CD8-positive, alpha-beta memory T cell (primary cell): Measurements from ENCODE around the gene TRIP11. TPM values are rescaled to one million over a fixed set of nuclear protein-coding genes. Genes with fewer than 3 reads are reported as not detected.

Source experiments
- CTCF ChIA-PET: fragments of 350-600 bp; sonication (Branson Sonifier 250); formaldehyde crosslinking; loops from one replicate; lab custom pipeline; 2021; ENCODE audit warnings: antibody characterized with exemption; lab: Charles Lee
- POLR2A ChIA-PET: fragments of 350-600 bp; sonication (Branson Sonifier 250); formaldehyde crosslinking; loops from one replicate; lab custom pipeline; 2021; ENCODE audit warnings: antibody characterized with exemption; lab: Charles Lee
- DNase-seq, 5 donors: peaks; one replicate each; pipeline versions ENCODE4 v3.0.0 to v3.0.0-alpha.2; 2020 to 2022; ENCODE audit warnings: mixed read lengths in 1 of 5
- H3K27ac ChIP-seq: one replicate; pipeline ENCODE4 v1.7.0; 2013; ENCODE audit warnings: low read depth, mild to moderate bottlenecking, low read length, moderate library complexity
- H3K27me3 ChIP-seq: 2 replicates; pipeline ENCODE4 v1.7.0; 2013; ENCODE audit warnings: low read length, mild to moderate bottlenecking; ENCODE audit not compliant: insufficient read depth, poor library complexity, severe bottlenecking
- H3K36me3 ChIP-seq: 2 replicates; pipeline ENCODE4 v1.7.0; 2013; ENCODE audit warnings: mild to moderate bottlenecking, low read length, moderate library complexity; ENCODE audit not compliant: insufficient read depth
- H3K4me1 ChIP-seq: 2 replicates; pipeline ENCODE4 v1.7.0; 2013; ENCODE audit warnings: mild to moderate bottlenecking, low read length, moderate library complexity; ENCODE audit not compliant: insufficient read depth
- H3K4me3 ChIP-seq: 2 replicates; pipeline ENCODE4 v1.7.0; 2013; ENCODE audit warnings: mild to moderate bottlenecking, low read length
- H3K9me3 ChIP-seq: 2 replicates; pipeline ENCODE4 v1.7.0; 2013; ENCODE audit warnings: mild to moderate bottlenecking, low read length
- H3K27ac Mint-ChIP-seq, 8 donors: one replicate each; pipeline ENCODE4 v1.8.0; 2020 to 2021; ENCODE audit warnings: mixed read lengths in 8 of 8, mild to moderate bottlenecking in 6 of 8, inconsistent platforms in 3 of 8, moderate library complexity in 3 of 8
- H3K27me3 Mint-ChIP-seq, 2 donors: one replicate each; pipeline ENCODE4 v1.8.0; 2020 to 2021; ENCODE audit warnings: mixed read lengths in 2 of 2, mild to moderate bottlenecking in 1 of 2, moderate library complexity in 1 of 2
- H3K36me3 Mint-ChIP-seq, 3 donors: one replicate each; pipeline ENCODE4 v1.8.0; 2020 to 2021; ENCODE audit warnings: mixed read lengths in 3 of 3, inconsistent platforms in 1 of 3, mild to moderate bottlenecking in 1 of 3
- H3K4me1 Mint-ChIP-seq, 3 donors: one replicate each; pipeline ENCODE4 v1.8.0; 2020 to 2021; ENCODE audit warnings: mixed read lengths in 3 of 3, inconsistent platforms in 1 of 3, mild to moderate bottlenecking in 1 of 3
- H3K4me3 Mint-ChIP-seq, 7 donors: one replicate each; pipeline ENCODE4 v1.8.0; 2020 to 2021; ENCODE audit warnings: mixed read lengths in 7 of 7, mild to moderate bottlenecking in 6 of 7, moderate library complexity in 4 of 7, inconsistent platforms in 2 of 7
- H3K9me3 Mint-ChIP-seq, 5 donors: one replicate each; pipeline ENCODE4 v1.8.0; 2020 to 2022; ENCODE audit warnings: mixed read lengths in 5 of 5, mild to moderate bottlenecking in 3 of 5, moderate library complexity in 2 of 5, inconsistent platforms in 1 of 5
- polyA plus RNA-seq: library from polyadenylated mRNA; unstranded; fragments of 300-500 nt; fragmentation: Illumina TruSeq; gene quantifications from one replicate; pipeline ENCODE4 v1.2.3, GENCODE V29; 2021
- total RNA-seq, 2 experiments: library from RNA; stranded (reverse); gene quantifications; one replicate each; pipeline ENCODE4 v1.2.3, GENCODE V29; 2021

TRIP11 gene
- total and polyA plus RNA-seq, 3 experiments from 2014 or later: 45.7 to 75.2 (median 50.8) TPM

DNA sequence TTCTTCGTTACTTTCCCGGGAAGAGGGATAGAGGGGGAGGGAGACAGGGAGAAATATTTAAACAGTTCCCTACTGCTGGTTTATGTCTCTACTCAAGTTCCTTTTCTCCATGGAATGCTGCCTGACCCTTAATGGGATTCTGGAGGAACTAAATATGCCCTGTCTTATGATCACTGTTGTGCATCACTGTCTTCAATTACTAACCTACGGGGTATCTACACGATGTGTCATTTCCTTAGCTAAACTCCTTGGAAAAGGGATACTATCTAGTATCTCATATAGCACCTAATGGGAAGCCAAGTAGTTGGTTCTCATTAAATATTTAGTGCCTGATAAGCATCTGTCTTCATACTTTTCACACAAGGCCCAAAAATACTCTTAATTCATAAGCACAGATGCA, 54.9 kb downstream of the TRIP11 start:
- ChIA-PET CTCF (interaction anchor here (2.0 kb wide), 1 partner anchor 12 kb away, joined by 5 read pairs; no protein-coding TSS in a partner anchor), POLR2A (no interaction called here)
- H3K36me3 ChIP-seq: peaks cover 31% of the 10 kb centered on the region
- Mint-ChIP-seq H3K4me3 (no peak overlapping the region), H3K36me3 (peaks cover 15 to 82% (median 56%) of the 10 kb centered on the region in 3 donors), H3K27me3 (no peaks in the 10 kb centered on the region), H3K9me3 (no peaks in the 10 kb centered on the region), H3K4me1 (peaks cover 12 to 19% (median 16%) of the 10 kb centered on the region in 3 donors), H3K27ac (peak overlapping the region in 2 of 8 donors; percentile 2 to 15)
- H3K27ac ChIP-seq: no peak overlapping the region
- H3K4me1 ChIP-seq: no peaks in the 10 kb centered on the region
- DNase-seq: no peak
- H3K4me3 ChIP-seq: no peak overlapping the region
- H3K9me3 ChIP-seq: no peaks in the 10 kb centered on the region
- no peaks in the 10 kb centered on the region for H3K27me3 ChIP-seq

DNA sequence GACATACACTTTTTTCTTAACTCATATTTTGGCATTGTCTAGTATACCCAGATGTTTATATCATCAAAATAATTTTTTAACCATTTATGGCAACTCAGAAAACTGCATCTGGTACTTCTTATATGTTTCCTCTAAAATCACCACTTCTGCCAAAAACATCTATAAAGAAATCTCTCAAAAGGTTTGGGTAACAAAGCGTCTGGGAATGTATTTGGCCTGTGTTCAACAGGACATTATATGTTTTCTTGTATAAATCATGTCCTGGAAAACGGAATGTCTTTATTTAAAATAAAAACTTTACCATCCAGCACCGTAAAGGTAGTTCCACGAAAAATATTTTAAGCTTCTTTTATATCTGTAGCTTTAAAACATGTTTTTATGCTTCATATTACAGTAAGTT, 56.3 kb downstream of the TRIP11 start:
- peaks cover 15 to 70% (median 47%) of the 10 kb centered on the region in 3 donors for H3K36me3 Mint-ChIP-seq
- Histone ChIP-seq H3K27ac (no peak overlapping the region), H3K36me3 (peaks cover 28% of the 10 kb centered on the region), H3K4me1 (no peaks in the 10 kb centered on the region), H3K4me3 (no peak overlapping the region), H3K9me3 (no peaks in the 10 kb centered on the region), H3K27me3 (no peaks in the 10 kb centered on the region)
- POLR2A ChIA-PET: no interaction called here
- H3K9me3 Mint-ChIP-seq: no peaks in the 10 kb centered on the region
- H3K27ac Mint-ChIP-seq: peak overlapping the region in 1 of 8 donors; percentile 5
- H3K4me1 Mint-ChIP-seq: peaks cover 6 to 18% (median 16%) of the 10 kb centered on the region in 3 donors
- DNase-seq: no peak
- H3K4me3 Mint-ChIP-seq: no peak overlapping the region
- CTCF ChIA-PET: no interaction called here
- H3K27me3 Mint-ChIP-seq: no peaks in the 10 kb centered on the region

DNA sequence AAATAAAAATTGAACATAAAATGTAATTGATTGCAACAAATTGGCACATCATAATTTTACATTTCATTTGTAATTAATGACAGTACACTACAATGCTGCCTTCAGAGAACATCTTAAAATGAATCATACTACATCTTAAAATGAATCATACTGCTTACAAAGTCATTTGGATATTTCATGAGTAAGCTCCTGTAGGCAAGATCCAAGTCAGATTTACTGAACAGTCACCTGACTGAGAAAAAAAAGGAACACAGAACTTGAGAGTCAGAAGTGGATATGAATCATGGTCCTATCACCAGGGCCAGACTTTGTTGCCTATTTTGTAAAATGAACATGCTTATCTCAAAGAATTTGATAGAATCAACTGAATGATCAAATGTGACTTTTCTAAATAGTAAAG, 59.7 kb downstream of the TRIP11 start:
- CTCF ChIA-PET: no interaction called here
- POLR2A ChIA-PET: no interaction called here
- no peaks in the 10 kb centered on the region for H3K9me3 Mint-ChIP-seq
- Histone ChIP-seq H3K27ac (no peak overlapping the region), H3K4me1 (no peaks in the 10 kb centered on the region), H3K27me3 (no peaks in the 10 kb centered on the region), H3K4me3 (no peak overlapping the region), H3K36me3 (peaks cover 6% of the 10 kb centered on the region), H3K9me3 (no peaks in the 10 kb centered on the region)
- DNase-seq: no peak
- H3K36me3 Mint-ChIP-seq: peaks cover 5 to 63% (median 27%) of the 10 kb centered on the region in 3 donors
- peak overlapping the region in 1 of 8 donors; percentile 17 for H3K27ac Mint-ChIP-seq
- no peaks in the 10 kb centered on the region for H3K27me3 Mint-ChIP-seq
- H3K4me1 Mint-ChIP-seq: peaks cover 6 to 14% (median 7%) of the 10 kb centered on the region in 3 donors
- no peak overlapping the region for H3K4me3 Mint-ChIP-seq

DNA sequence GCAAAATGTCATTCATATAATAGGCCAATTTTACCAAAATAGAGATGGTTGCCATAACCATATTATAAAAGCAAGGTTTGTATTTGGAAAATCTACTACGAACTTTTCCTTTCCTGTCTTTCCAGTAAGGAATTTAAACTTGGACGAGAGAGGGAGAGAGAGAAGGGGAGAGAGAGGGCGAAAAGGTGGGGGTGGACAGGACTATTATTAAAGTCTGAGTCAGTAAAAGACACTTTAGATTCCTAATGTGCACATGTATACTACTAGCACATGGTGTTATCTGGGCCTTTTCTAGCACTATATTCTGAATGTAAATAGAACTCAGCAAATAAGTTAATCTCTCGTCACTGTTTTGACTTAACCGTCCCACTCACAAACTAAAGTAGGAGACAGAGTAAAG, 62.0 kb downstream of the TRIP11 start:
- H3K36me3 ChIP-seq: peaks cover 6% of the 10 kb centered on the region
- CTCF ChIA-PET: no interaction called here
- no peak overlapping the region for H3K4me3 Mint-ChIP-seq
- H3K27me3 ChIP-seq: no peaks in the 10 kb centered on the region
- H3K27ac ChIP-seq: no peak overlapping the region
- H3K4me3 ChIP-seq: no peak overlapping the region
- DNase-seq: no peak
- H3K27ac Mint-ChIP-seq: peak overlapping the region in 1 of 8 donors; percentile 42
- no peaks in the 10 kb centered on the region for H3K9me3 ChIP-seq
- H3K4me1 Mint-ChIP-seq: peaks cover 2 to 11% (median 4%) of the 10 kb centered on the region in 3 donors
- H3K27me3 Mint-ChIP-seq: no peaks in the 10 kb centered on the region
- peaks cover 0 to 60% (median 20%) of the 10 kb centered on the region in 3 donors for H3K36me3 Mint-ChIP-seq
- POLR2A ChIA-PET: no interaction called here
- H3K4me1 ChIP-seq: no peaks in the 10 kb centered on the region
- no peaks in the 10 kb centered on the region for H3K9me3 Mint-ChIP-seq

DNA sequence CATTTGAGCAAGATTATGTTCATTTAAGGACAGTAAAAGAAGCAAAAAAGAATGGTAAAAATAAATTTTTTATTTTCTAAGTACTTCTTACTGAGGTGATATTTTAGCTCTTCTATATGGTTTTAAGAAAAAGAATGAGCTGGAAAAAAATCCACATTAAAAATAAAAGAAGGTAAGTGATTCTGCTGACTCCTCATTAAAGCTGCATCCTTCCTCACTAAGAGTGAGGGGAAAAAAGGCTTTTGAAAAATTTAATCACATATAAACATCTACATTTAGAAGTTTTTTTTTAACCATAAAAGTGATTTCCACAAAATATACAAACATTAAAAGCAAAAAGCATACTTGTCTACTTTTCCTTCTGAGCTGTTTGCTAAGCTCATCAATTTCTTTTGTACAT, 64.1 kb downstream of the TRIP11 start:
- H3K27me3 Mint-ChIP-seq: no peaks in the 10 kb centered on the region
- H3K4me3 Mint-ChIP-seq: no peak overlapping the region
- POLR2A ChIA-PET: no interaction called here
- Histone ChIP-seq H3K27ac (no peak overlapping the region), H3K4me3 (no peak overlapping the region), H3K27me3 (no peaks in the 10 kb centered on the region), H3K4me1 (no peaks in the 10 kb centered on the region), H3K36me3 (peaks cover 13% of the 10 kb centered on the region), H3K9me3 (no peaks in the 10 kb centered on the region)
- DNase-seq: no peak
- peaks cover 0 to 7% (median 2%) of the 10 kb centered on the region in 3 donors for H3K4me1 Mint-ChIP-seq
- CTCF ChIA-PET: no interaction called here
- H3K27ac Mint-ChIP-seq: no peak overlapping the region
- H3K36me3 Mint-ChIP-seq: peaks cover 0 to 65% (median 18%) of the 10 kb centered on the region in 3 donors
- H3K9me3 Mint-ChIP-seq: no peaks in the 10 kb centered on the region

DNA sequence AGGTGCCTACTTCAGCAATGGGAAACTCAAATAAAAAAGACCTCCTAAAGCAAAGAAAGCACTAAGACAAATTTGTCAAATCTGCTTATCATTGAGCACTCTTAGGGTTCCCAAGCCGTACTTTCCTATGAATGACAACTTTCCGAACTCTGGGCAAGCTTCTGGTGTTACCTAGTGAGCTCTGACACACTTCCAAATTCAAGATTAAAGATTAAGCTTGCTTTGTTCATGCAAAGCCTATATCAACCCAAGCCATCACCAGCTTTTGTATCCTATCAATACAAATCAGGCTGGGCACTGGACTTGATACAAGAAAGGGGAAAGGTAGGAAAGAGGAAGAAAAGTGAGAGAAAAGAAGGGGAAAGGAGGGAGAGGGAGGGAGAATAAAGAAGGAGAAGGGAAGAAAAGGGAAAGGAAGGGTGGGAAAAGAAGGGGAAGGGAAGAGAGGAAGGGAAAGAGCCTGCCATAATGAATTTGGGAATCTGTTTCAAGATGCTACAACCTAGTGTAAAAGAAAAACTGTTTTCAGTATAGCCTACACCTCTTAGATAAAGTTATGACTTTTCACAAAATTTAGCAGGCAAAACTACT, 68.6 kb downstream of the TRIP11 start:
- peaks cover 11% of the 10 kb centered on the region for H3K4me1 ChIP-seq
- no peaks in the 10 kb centered on the region for H3K27me3 ChIP-seq
- Mint-ChIP-seq H3K4me3 (no peak overlapping the region), H3K9me3 (no peaks in the 10 kb centered on the region), H3K4me1 (peaks cover 11 to 23% (median 13%) of the 10 kb centered on the region in 3 donors), H3K36me3 (peaks cover 0 to 65% (median 14%) of the 10 kb centered on the region in 3 donors), H3K27ac (peak overlapping the region in 6 of 8 donors; percentile 9 to 70 (median 31)), H3K27me3 (no peaks in the 10 kb centered on the region)
- POLR2A ChIA-PET: interaction anchor here (0.6 to 0.7 kb wide), 2 partner anchors 480 to 648 kb away, joined by 3 to 9 read pairs; no protein-coding TSS in a partner anchor
- H3K36me3 ChIP-seq: peaks cover 29% of the 10 kb centered on the region
- no peak overlapping the region for H3K27ac ChIP-seq
- no peak overlapping the region for H3K4me3 ChIP-seq
- no peak for DNase-seq
- no peaks in the 10 kb centered on the region for H3K9me3 ChIP-seq
- CTCF ChIA-PET: no interaction called here

DNA sequence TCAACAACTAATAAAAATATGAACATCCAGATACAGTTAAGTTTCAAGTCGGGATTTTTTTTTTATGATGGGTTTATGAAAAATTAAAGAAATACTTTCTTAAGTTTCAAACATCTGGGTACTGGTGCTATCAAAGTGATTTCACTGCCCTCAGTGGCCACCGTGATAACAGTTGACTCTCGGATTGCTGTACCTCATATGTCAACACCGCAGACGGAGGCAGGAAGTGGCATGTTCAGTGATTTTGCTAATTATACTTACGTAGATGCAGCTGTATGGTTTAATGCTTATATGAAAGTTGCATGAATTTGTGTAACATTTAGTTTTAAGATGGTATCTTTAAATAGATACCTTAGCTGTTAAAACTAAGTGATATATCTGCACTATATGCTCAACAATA, 71.6 kb downstream of the TRIP11 start:
- Histone ChIP-seq H3K27me3 (no peaks in the 10 kb centered on the region), H3K4me1 (peaks cover 11% of the 10 kb centered on the region), H3K36me3 (peaks cover 29% of the 10 kb centered on the region), H3K9me3 (no peaks in the 10 kb centered on the region), H3K4me3 (no peak overlapping the region), H3K27ac (no peak overlapping the region)
- Mint-ChIP-seq H3K27me3 (no peaks in the 10 kb centered on the region), H3K4me1 (peaks cover 11 to 23% (median 13%) of the 10 kb centered on the region in 3 donors), H3K27ac (peak overlapping the region in 7 of 8 donors; percentile 23 to 78 (median 50)), H3K9me3 (no peaks in the 10 kb centered on the region), H3K36me3 (peaks cover 0 to 44% (median 11%) of the 10 kb centered on the region in 3 donors), H3K4me3 (peak overlapping the region in 3 of 7 donors; percentile 6 to 13 (median 9))
- POLR2A ChIA-PET: no interaction called here
- peak; percentile 10 to 73 (median 31) for DNase-seq
- CTCF ChIA-PET: no interaction called here

DNA sequence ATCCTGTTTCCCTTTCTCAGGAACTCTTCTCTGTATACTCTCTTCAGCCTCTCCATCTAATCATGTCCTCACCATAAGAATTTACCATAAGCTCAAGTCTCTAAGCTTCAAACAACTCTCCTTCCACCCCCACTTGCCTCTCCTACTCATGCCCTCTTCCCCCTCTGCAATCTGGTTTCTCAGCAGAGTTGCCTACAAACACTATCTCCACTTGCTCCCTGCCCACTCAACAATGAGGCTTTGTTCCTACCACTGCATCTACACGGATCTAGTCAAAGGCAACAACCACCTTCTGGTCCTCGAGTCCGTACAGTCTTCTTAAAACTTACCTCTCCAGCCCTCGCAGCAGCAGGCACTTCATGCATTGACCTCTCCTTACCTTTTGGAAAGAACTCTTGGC, 75.1 kb downstream of the TRIP11 start:
- H3K27me3 Mint-ChIP-seq: no peaks in the 10 kb centered on the region
- H3K27ac Mint-ChIP-seq: peak overlapping the region in 1 of 8 donors; percentile 14
- Histone ChIP-seq H3K27me3 (no peaks in the 10 kb centered on the region), H3K9me3 (no peaks in the 10 kb centered on the region), H3K4me1 (peaks cover 11% of the 10 kb centered on the region), H3K27ac (no peak overlapping the region), H3K36me3 (peaks cover 15% of the 10 kb centered on the region), H3K4me3 (no peak overlapping the region)
- H3K4me3 Mint-ChIP-seq: no peak overlapping the region
- H3K4me1 Mint-ChIP-seq: peaks cover 11 to 23% (median 13%) of the 10 kb centered on the region in 3 donors
- POLR2A ChIA-PET: no interaction called here
- H3K9me3 Mint-ChIP-seq: no peaks in the 10 kb centered on the region
- DNase-seq: no peak
- CTCF ChIA-PET: no interaction called here
- H3K36me3 Mint-ChIP-seq: peaks cover 0 to 19% (median 7%) of the 10 kb centered on the region in 3 donors
